WTC11 (cell line): ENCODE measurements around the gene AFF3. TPM values are rescaled to one million over a fixed set of nuclear protein-coding genes. Genes with fewer than 3 reads are reported as not detected.

Experiments
- ATAC-seq: fragments of 200-7000 bp; cut with Tn5 transposase; 2 replicates; pipeline ENCODE4 v1.10.0; 2021; ENCODE audit warnings: mild to moderate bottlenecking, moderate library complexity
- CTCF ChIA-PET: fragments of 300-600 bp; sonication (Branson Sonifier 250); formaldehyde crosslinking; loops from one replicate; lab custom pipeline; 2021; ENCODE audit warnings: antibody characterized with exemption; lab: Charles Lee
- POLR2A ChIA-PET: fragments of 350-600 bp; sonication (Branson Sonifier 250); formaldehyde crosslinking; loops from one replicate; lab custom pipeline; 2021; ENCODE audit warnings: antibody characterized with exemption; lab: Charles Lee
- DNase-seq: peaks from one replicate; pipeline ENCODE4 v3.0.0; 2021; ENCODE audit warnings: low spot score
- H3K27ac Mint-ChIP-seq: 2 replicates; pipeline ENCODE4 v1.8.0; 2021; ENCODE audit warnings: mixed read lengths
- H3K27me3 Mint-ChIP-seq: 2 replicates; pipeline ENCODE4 v1.8.0; 2021; ENCODE audit warnings: low read depth, mild to moderate bottlenecking, moderate library complexity, mixed read lengths
- H3K36me3 Mint-ChIP-seq: 2 replicates; pipeline ENCODE4 v1.8.0; 2021; ENCODE audit warnings: mixed read lengths
- H3K4me1 Mint-ChIP-seq: 2 replicates; pipeline ENCODE4 v1.8.0; 2022; ENCODE audit warnings: mixed read lengths
- H3K4me3 Mint-ChIP-seq: 2 replicates; pipeline ENCODE4 v1.8.0; 2021; ENCODE audit warnings: mild to moderate bottlenecking, moderate library complexity, mixed read lengths
- H3K9me3 Mint-ChIP-seq: 2 replicates; pipeline ENCODE4 v1.8.0; 2021; ENCODE audit warnings: mixed read lengths
- ATF2 ChIP-seq: sonication (generic); formaldehyde crosslinking; IDR thresholded peaks from 2 replicates; pipeline ENCODE4 v1.8.1; 2022; ENCODE audit warnings: low read depth, missing genetic modification reagents, borderline replicate concordance
- CBFB ChIP-seq: sonication (generic); formaldehyde crosslinking; IDR thresholded peaks from 2 replicates; pipeline ENCODE4 v1.8.1; 2022; ENCODE audit warnings: mild to moderate bottlenecking, low read depth, missing genetic modification reagents
- E2F5 ChIP-seq: sonication (generic); formaldehyde crosslinking; IDR thresholded peaks from 2 replicates; pipeline ENCODE4 v1.8.1; 2022; ENCODE audit warnings: mild to moderate bottlenecking, moderate library complexity, missing genetic modification reagents
- IRF2 ChIP-seq: sonication (generic); formaldehyde crosslinking; IDR thresholded peaks from 2 replicates; pipeline ENCODE4 v1.8.0; 2022; ENCODE audit warnings: low read depth, missing genetic modification reagents, borderline replicate concordance
- SMAD3 ChIP-seq: sonication (generic); formaldehyde crosslinking; IDR thresholded peaks from 2 replicates; pipeline ENCODE4 v1.8.0; 2022; ENCODE audit warnings: missing genetic modification reagents, mild to moderate bottlenecking, borderline replicate concordance
- STAT6 ChIP-seq: sonication (generic); formaldehyde crosslinking; conservative IDR thresholded peaks from 2 replicates; pipeline ENCODE4 v1.8.1; 2023; ENCODE audit warnings: mild to moderate bottlenecking, low read depth, missing genetic modification reagents, moderate library complexity
- ZNF138 ChIP-seq: sonication (generic); formaldehyde crosslinking; conservative IDR thresholded peaks from 2 replicates; pipeline ENCODE4 v1.8.1; 2022; ENCODE audit warnings: mild to moderate bottlenecking, moderate library complexity, missing genetic modification reagents
- ZNF263 ChIP-seq: sonication (generic); formaldehyde crosslinking; IDR thresholded peaks from 2 replicates; pipeline ENCODE4 v1.8.1; 2022; ENCODE audit warnings: low read depth, mild to moderate bottlenecking, moderate library complexity, missing genetic modification reagents
- ZNF396 ChIP-seq: fragments of 250-450 bp; sonication (Bioruptor Pico); IDR thresholded peaks from 2 replicates; pipeline ENCODE4 v1.8.0; 2021; ENCODE audit warnings: mild to moderate bottlenecking, moderate library complexity, borderline replicate concordance
- ZNF416 ChIP-seq: fragments of 250-450 bp; sonication (Bioruptor Pico); IDR thresholded peaks from 2 replicates; pipeline ENCODE4 v1.9.0; 2021; ENCODE audit warnings: mild to moderate bottlenecking, inconsistent platforms
- total RNA-seq: library from RNA; stranded (reverse); gene quantifications from 3 replicates; pipeline ENCODE4 v1.2.3, GENCODE V29; 2021
- TF ChIP-seq, protein P1 (sequence below): sonication (generic); formaldehyde crosslinking; IDR thresholded peaks from 2 replicates; pipeline ENCODE4 v1.8.1; 2023; ENCODE audit warnings: mild to moderate bottlenecking, missing genetic modification reagents, moderate library complexity
- TF ChIP-seq, protein P2 (sequence below): fragments of 250-450 bp; sonication (Bioruptor Pico); IDR thresholded peaks from 2 replicates; pipeline ENCODE4 v2.1.2; 2022; ENCODE audit warnings: mild to moderate bottlenecking, moderate library complexity
- TF ChIP-seq, protein P3 (sequence below): fragments of 250-450 bp; sonication (Bioruptor Pico); IDR thresholded peaks from 2 replicates; pipeline ENCODE4 v1.9.0; 2021; ENCODE audit warnings: mild to moderate bottlenecking
- TF ChIP-seq, protein P4 (sequence below): sonication (generic); formaldehyde crosslinking; IDR thresholded peaks from 2 replicates; pipeline ENCODE4 v1.8.1; 2023; ENCODE audit warnings: mild to moderate bottlenecking, missing genetic modification reagents, borderline replicate concordance
- TF ChIP-seq, protein P5 (sequence below): sonication (generic); formaldehyde crosslinking; IDR thresholded peaks from 2 replicates; pipeline ENCODE4 v1.8.1; 2023; ENCODE audit warnings: mild to moderate bottlenecking, missing genetic modification reagents
- TF ChIP-seq, protein P6 (sequence below): sonication (generic); formaldehyde crosslinking; IDR thresholded peaks from 2 replicates; pipeline ENCODE4 v1.8.0; 2023; ENCODE audit warnings: missing genetic modification reagents, mild to moderate bottlenecking, borderline replicate concordance

AFF3 gene
- total RNA-seq, 1 experiment from 2014 or later, result 1.2 TPM

- ATAC-seq (no peak), DNase-seq (no peak)
- H3K4me1 Mint-ChIP-seq, result peaks cover 10% of the 10 kb centered on the region
- no peaks in the 10 kb centered on the region; the same call in 1 of the 2 replicates for H3K27me3 Mint-ChIP-seq
- H3K36me3 Mint-ChIP-seq, result no peaks in the 10 kb centered on the region
- H3K9me3 Mint-ChIP-seq, result no peaks in the 10 kb centered on the region
- ChIA-PET CTCF (interaction anchor here (0.5 kb wide), 1 partner anchor 66 kb away, joined by 3 read pairs; no protein-coding TSS in a partner anchor), POLR2A (no interaction called here)
- no peak overlapping the region for H3K4me3 Mint-ChIP-seq
- no peak overlapping the region for H3K27ac Mint-ChIP-seq
- TF ChIP-seq, protein P1, sequence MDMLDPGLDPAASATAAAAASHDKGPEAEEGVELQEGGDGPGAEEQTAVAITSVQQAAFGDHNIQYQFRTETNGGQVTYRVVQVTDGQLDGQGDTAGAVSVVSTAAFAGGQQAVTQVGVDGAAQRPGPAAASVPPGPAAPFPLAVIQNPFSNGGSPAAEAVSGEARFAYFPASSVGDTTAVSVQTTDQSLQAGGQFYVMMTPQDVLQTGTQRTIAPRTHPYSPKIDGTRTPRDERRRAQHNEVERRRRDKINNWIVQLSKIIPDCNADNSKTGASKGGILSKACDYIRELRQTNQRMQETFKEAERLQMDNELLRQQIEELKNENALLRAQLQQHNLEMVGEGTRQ (CRISPR knock-in tag), result no peak
- TF ChIP-seq, protein P2, sequence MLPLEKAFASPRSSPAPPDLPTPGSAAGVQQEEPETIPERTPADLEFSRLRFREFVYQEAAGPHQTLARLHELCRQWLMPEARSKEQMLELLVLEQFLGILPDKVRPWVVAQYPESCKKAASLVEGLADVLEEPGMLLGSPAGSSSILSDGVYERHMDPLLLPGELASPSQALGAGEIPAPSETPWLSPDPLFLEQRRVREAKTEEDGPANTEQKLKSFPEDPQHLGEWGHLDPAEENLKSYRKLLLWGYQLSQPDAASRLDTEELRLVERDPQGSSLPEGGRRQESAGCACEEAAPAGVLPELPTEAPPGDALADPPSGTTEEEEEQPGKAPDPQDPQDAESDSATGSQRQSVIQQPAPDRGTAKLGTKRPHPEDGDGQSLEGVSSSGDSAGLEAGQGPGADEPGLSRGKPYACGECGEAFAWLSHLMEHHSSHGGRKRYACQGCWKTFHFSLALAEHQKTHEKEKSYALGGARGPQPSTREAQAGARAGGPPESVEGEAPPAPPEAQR (CRISPR knock-in tag), result no peak
- TF ChIP-seq, protein P3, sequence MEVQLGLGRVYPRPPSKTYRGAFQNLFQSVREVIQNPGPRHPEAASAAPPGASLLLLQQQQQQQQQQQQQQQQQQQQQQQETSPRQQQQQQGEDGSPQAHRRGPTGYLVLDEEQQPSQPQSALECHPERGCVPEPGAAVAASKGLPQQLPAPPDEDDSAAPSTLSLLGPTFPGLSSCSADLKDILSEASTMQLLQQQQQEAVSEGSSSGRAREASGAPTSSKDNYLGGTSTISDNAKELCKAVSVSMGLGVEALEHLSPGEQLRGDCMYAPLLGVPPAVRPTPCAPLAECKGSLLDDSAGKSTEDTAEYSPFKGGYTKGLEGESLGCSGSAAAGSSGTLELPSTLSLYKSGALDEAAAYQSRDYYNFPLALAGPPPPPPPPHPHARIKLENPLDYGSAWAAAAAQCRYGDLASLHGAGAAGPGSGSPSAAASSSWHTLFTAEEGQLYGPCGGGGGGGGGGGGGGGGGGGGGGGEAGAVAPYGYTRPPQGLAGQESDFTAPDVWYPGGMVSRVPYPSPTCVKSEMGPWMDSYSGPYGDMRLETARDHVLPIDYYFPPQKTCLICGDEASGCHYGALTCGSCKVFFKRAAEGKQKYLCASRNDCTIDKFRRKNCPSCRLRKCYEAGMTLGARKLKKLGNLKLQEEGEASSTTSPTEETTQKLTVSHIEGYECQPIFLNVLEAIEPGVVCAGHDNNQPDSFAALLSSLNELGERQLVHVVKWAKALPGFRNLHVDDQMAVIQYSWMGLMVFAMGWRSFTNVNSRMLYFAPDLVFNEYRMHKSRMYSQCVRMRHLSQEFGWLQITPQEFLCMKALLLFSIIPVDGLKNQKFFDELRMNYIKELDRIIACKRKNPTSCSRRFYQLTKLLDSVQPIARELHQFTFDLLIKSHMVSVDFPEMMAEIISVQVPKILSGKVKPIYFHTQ (CRISPR knock-in tag), result no peak
- TF ChIP-seq ZNF416 (CRISPR knock-in tag) (no peak), CBFB (no peak), ZNF396 (CRISPR knock-in tag) (no peak), SMAD3 (CRISPR knock-in tag) (no peak), ZNF138 (CRISPR knock-in tag) (no peak), ZNF263 (no peak), IRF2 (CRISPR knock-in tag) (no peak), STAT6 (no peak), ATF2 (CRISPR knock-in tag) (no peak), E2F5 (CRISPR knock-in tag) (no peak)
- TF ChIP-seq, protein P4, sequence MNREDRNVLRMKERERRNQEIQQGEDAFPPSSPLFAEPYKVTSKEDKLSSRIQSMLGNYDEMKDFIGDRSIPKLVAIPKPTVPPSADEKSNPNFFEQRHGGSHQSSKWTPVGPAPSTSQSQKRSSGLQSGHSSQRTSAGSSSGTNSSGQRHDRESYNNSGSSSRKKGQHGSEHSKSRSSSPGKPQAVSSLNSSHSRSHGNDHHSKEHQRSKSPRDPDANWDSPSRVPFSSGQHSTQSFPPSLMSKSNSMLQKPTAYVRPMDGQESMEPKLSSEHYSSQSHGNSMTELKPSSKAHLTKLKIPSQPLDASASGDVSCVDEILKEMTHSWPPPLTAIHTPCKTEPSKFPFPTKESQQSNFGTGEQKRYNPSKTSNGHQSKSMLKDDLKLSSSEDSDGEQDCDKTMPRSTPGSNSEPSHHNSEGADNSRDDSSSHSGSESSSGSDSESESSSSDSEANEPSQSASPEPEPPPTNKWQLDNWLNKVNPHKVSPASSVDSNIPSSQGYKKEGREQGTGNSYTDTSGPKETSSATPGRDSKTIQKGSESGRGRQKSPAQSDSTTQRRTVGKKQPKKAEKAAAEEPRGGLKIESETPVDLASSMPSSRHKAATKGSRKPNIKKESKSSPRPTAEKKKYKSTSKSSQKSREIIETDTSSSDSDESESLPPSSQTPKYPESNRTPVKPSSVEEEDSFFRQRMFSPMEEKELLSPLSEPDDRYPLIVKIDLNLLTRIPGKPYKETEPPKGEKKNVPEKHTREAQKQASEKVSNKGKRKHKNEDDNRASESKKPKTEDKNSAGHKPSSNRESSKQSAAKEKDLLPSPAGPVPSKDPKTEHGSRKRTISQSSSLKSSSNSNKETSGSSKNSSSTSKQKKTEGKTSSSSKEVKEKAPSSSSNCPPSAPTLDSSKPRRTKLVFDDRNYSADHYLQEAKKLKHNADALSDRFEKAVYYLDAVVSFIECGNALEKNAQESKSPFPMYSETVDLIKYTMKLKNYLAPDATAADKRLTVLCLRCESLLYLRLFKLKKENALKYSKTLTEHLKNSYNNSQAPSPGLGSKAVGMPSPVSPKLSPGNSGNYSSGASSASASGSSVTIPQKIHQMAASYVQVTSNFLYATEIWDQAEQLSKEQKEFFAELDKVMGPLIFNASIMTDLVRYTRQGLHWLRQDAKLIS, result no peak
- TF ChIP-seq, protein P5, sequence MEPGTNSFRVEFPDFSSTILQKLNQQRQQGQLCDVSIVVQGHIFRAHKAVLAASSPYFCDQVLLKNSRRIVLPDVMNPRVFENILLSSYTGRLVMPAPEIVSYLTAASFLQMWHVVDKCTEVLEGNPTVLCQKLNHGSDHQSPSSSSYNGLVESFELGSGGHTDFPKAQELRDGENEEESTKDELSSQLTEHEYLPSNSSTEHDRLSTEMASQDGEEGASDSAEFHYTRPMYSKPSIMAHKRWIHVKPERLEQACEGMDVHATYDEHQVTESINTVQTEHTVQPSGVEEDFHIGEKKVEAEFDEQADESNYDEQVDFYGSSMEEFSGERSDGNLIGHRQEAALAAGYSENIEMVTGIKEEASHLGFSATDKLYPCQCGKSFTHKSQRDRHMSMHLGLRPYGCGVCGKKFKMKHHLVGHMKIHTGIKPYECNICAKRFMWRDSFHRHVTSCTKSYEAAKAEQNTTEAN (CRISPR knock-in tag), result no peak
- TF ChIP-seq, protein P6, sequence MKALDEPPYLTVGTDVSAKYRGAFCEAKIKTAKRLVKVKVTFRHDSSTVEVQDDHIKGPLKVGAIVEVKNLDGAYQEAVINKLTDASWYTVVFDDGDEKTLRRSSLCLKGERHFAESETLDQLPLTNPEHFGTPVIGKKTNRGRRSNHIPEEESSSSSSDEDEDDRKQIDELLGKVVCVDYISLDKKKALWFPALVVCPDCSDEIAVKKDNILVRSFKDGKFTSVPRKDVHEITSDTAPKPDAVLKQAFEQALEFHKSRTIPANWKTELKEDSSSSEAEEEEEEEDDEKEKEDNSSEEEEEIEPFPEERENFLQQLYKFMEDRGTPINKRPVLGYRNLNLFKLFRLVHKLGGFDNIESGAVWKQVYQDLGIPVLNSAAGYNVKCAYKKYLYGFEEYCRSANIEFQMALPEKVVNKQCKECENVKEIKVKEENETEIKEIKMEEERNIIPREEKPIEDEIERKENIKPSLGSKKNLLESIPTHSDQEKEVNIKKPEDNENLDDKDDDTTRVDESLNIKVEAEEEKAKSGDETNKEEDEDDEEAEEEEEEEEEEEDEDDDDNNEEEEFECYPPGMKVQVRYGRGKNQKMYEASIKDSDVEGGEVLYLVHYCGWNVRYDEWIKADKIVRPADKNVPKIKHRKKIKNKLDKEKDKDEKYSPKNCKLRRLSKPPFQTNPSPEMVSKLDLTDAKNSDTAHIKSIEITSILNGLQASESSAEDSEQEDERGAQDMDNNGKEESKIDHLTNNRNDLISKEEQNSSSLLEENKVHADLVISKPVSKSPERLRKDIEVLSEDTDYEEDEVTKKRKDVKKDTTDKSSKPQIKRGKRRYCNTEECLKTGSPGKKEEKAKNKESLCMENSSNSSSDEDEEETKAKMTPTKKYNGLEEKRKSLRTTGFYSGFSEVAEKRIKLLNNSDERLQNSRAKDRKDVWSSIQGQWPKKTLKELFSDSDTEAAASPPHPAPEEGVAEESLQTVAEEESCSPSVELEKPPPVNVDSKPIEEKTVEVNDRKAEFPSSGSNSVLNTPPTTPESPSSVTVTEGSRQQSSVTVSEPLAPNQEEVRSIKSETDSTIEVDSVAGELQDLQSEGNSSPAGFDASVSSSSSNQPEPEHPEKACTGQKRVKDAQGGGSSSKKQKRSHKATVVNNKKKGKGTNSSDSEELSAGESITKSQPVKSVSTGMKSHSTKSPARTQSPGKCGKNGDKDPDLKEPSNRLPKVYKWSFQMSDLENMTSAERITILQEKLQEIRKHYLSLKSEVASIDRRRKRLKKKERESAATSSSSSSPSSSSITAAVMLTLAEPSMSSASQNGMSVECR, result no peak
These were observed 399.2 kb downstream of the AFF3 start for GRCh38 chr2:99743146-99743545.
